Transverse colon (tissue), 4 donors: Measurements from ENCODE around the gene MINDY2.

Experiments
- EP300 ChIP-seq: sonication (generic); formaldehyde crosslinking; IDR thresholded peaks from one replicate; pipeline ENCODE4 v1.6.1; 2017; ENCODE audit warnings: antibody characterized with exemption, low read depth
- POLR2A ChIP-seq: fragments of 450-650 bp; IDR thresholded peaks from one replicate; pipeline ENCODE4 v1.6.1; 2016; ENCODE audit warnings: antibody characterized with exemption, mild to moderate bottlenecking, moderate library complexity
- POLR2AphosphoS5 ChIP-seq, 3 donors: sonication (generic); formaldehyde crosslinking; IDR thresholded peaks; one replicate each; pipeline ENCODE4 v1.6.1; 2016; ENCODE audit warnings: antibody characterized with exemption in 3 of 3
- TF ChIP-seq, protein P1 (sequence below), 5 experiments: fragments of 200-600 bp in 3 of 5; fragments of 450-650 bp in 2 of 5; sonication (generic) in 3 of 5; IDR thresholded peaks; 1 replicate in 2 of 5; 2 replicates in 3 of 5; pipeline ENCODE4 v1.5.1; 2016 to 2017; ENCODE audit warnings: antibody characterized with exemption in 5 of 5, inconsistent platforms in 3 of 5, mild to moderate bottlenecking in 2 of 5, moderate library complexity in 1 of 5

DNA sequence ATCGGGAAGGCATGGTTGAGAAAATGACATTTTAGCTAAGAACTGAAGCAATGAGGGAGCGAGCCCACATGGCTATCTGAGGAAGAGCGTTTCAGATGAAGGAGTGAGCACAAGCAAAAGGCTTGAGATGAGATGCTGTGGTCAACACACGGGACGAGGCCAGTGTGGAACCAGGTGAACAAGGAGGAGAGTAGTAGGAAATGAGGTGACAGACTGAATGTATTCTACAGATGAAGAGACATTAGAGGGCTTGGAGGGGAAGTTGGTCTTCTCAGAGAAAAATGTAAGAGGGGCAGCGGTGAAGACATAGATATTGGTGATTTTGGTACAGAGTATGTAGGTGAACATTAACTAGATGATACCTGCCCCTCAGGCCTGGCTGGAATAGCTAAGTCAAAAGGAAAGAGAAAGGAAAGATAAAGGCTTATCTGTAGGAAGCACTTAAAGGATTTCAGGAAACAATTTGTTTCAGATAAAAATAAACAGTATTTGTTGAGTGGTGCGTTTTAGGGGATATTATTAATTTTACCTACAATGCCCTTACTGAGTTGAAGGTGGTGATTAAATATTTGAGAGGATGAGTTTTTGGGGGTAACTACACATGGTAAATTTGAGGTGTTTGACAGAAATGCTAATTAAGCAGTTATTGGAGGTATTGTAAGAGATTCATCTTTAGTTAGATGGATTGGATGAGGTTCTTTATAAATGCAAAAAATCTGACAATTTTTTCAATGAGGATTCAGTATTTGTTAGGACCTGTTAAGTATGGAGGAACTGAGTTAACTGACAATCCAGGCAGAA, 105.4 kb downstream of the MINDY2 start:
- TF ChIP-seq, protein P1, sequence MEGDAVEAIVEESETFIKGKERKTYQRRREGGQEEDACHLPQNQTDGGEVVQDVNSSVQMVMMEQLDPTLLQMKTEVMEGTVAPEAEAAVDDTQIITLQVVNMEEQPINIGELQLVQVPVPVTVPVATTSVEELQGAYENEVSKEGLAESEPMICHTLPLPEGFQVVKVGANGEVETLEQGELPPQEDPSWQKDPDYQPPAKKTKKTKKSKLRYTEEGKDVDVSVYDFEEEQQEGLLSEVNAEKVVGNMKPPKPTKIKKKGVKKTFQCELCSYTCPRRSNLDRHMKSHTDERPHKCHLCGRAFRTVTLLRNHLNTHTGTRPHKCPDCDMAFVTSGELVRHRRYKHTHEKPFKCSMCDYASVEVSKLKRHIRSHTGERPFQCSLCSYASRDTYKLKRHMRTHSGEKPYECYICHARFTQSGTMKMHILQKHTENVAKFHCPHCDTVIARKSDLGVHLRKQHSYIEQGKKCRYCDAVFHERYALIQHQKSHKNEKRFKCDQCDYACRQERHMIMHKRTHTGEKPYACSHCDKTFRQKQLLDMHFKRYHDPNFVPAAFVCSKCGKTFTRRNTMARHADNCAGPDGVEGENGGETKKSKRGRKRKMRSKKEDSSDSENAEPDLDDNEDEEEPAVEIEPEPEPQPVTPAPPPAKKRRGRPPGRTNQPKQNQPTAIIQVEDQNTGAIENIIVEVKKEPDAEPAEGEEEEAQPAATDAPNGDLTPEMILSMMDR (IDR thresholded peaks at IDR 0.05) = no peak
- TF ChIP-seq EP300 (no peak), POLR2A (no peak), POLR2AphosphoS5 (IDR thresholded peaks at IDR 0.05) (no peak)
